Duodenal mucosa (tissue), 2 donors: Measurements from ENCODE around the gene SEZ6L.

Experiments used
- H3K27ac ChIP-seq: one replicate; pipeline ENCODE4 v1.7.0; 2013; ENCODE audit warnings: low read depth, low read length
- H3K27me3 ChIP-seq, 2 donors: one replicate each; pipeline ENCODE4 v1.7.0; 2013; ENCODE audit warnings: low read length in 2 of 2, control low read depth in 1 of 2; ENCODE audit not compliant: insufficient read depth in 2 of 2, control insufficient read depth in 1 of 2
- H3K36me3 ChIP-seq, 2 donors: one replicate each; pipeline ENCODE4 v1.7.0; 2013; ENCODE audit warnings: low read length in 2 of 2, control low read depth in 1 of 2; ENCODE audit not compliant: insufficient read depth in 2 of 2, control insufficient read depth in 1 of 2
- H3K4me1 ChIP-seq, 2 donors: one replicate each; pipeline ENCODE4 v1.7.0; 2013; ENCODE audit warnings: low read length in 2 of 2, control low read depth in 1 of 2; ENCODE audit not compliant: insufficient read depth in 2 of 2, control insufficient read depth in 1 of 2
- H3K4me3 ChIP-seq, 2 donors: one replicate each; pipeline ENCODE4 v1.7.0; 2013; ENCODE audit warnings: low read length in 2 of 2, low read depth in 1 of 2
- H3K9ac ChIP-seq, 2 donors: one replicate each; pipeline ENCODE4 v1.7.0; 2013; ENCODE audit warnings: low read length in 2 of 2, low read depth in 1 of 2
- H3K9me3 ChIP-seq, 2 donors: one replicate each; pipeline ENCODE4 v1.7.0; 2013; ENCODE audit warnings: low read length in 2 of 2, control low read depth in 1 of 2; ENCODE audit not compliant: control insufficient read depth in 1 of 2

SEZ6L gene

GRCh38 chr22:26336773-26337172 is 167.5 kb downstream of the SEZ6L start:
- Histone ChIP-seq H3K9me3 (no peaks in the 10 kb centered on the region), H3K27me3 (peaks cover 0 to 3% of the 10 kb centered on the region in 2 donors), H3K4me3 (no peak overlapping the region), H3K4me1 (no peaks in the 10 kb centered on the region), H3K36me3 (no peaks in the 10 kb centered on the region), H3K9ac (no peak overlapping the region), H3K27ac (no peak overlapping the region)

GRCh38 chr22:26339755-26340154 is 170.5 kb downstream of the SEZ6L start:
- Histone ChIP-seq H3K27ac (no peak overlapping the region), H3K36me3 (no peaks in the 10 kb centered on the region), H3K4me3 (no peak overlapping the region), H3K9me3 (no peaks in the 10 kb centered on the region), H3K9ac (no peak overlapping the region), H3K27me3 (peaks cover 0 to 3% of the 10 kb centered on the region in 2 donors), H3K4me1 (no peaks in the 10 kb centered on the region)

- H3K9ac ChIP-seq = no peak overlapping the region
- H3K27ac ChIP-seq = no peak overlapping the region
- H3K4me1 ChIP-seq = no peaks in the 10 kb centered on the region
- peaks cover 5% of the 10 kb centered on the region in 2 donors for H3K9me3 ChIP-seq
- H3K27me3 ChIP-seq = peaks cover 0 to 2% of the 10 kb centered on the region in 2 donors
- H3K36me3 ChIP-seq = no peaks in the 10 kb centered on the region
- H3K4me3 ChIP-seq = no peak overlapping the region
Observed at GRCh38 chr22:26342745-26343410, 173.6 kb downstream of the SEZ6L start.

- H3K4me3 ChIP-seq = no peak overlapping the region
Observed at GRCh38 chr22:26345496-26345895, 176.2 kb downstream of the SEZ6L start.

GRCh38 chr22:26348810-26349526 is 179.7 kb downstream of the SEZ6L start:
- Histone ChIP-seq H3K9me3 (peaks cover 5% of the 10 kb centered on the region in 2 donors), H3K27ac (no peak overlapping the region), H3K9ac (no peak overlapping the region), H3K27me3 (no peaks in the 10 kb centered on the region), H3K4me1 (no peaks in the 10 kb centered on the region), H3K36me3 (no peaks in the 10 kb centered on the region), H3K4me3 (no peak overlapping the region)

More at GRCh38 chr22:26345496-26345895, 176.2 kb downstream of the SEZ6L start:
- no peaks in the 10 kb centered on the region for H3K4me1 ChIP-seq
- no peak overlapping the region for H3K9ac ChIP-seq
- H3K9me3 ChIP-seq = peaks cover 5% of the 10 kb centered on the region in 2 donors
- H3K27ac ChIP-seq = no peak overlapping the region
- no peaks in the 10 kb centered on the region for H3K36me3 ChIP-seq
- H3K27me3 ChIP-seq = no peaks in the 10 kb centered on the region

- Histone ChIP-seq H3K4me1 (no peaks in the 10 kb centered on the region), H3K9me3 (no peaks in the 10 kb centered on the region), H3K27me3 (no peaks in the 10 kb centered on the region), H3K4me3 (no peak overlapping the region), H3K36me3 (no peaks in the 10 kb centered on the region), H3K27ac (no peak overlapping the region), H3K9ac (no peak overlapping the region)
Observed at GRCh38 chr22:26354707-26355106, 185.4 kb downstream of the SEZ6L start.

- Histone ChIP-seq H3K4me3 (no peak overlapping the region), H3K27ac (no peak overlapping the region), H3K27me3 (peaks cover 0 to 3% of the 10 kb centered on the region in 2 donors), H3K4me1 (peaks cover 4 to 8% of the 10 kb centered on the region in 2 donors), H3K9me3 (no peaks in the 10 kb centered on the region), H3K9ac (no peak overlapping the region), H3K36me3 (no peaks in the 10 kb centered on the region)
Observed at GRCh38 chr22:26357281-26357680, 188.0 kb downstream of the SEZ6L start.

- no peak overlapping the region for H3K27ac ChIP-seq
- no peaks in the 10 kb centered on the region for H3K9me3 ChIP-seq
- no peak overlapping the region for H3K4me3 ChIP-seq
- H3K9ac ChIP-seq = no peak overlapping the region
- H3K27me3 ChIP-seq = peaks cover 2 to 3% of the 10 kb centered on the region in 2 donors
- no peaks in the 10 kb centered on the region for H3K36me3 ChIP-seq
- H3K4me1 ChIP-seq = peaks cover 4 to 8% of the 10 kb centered on the region in 2 donors
Observed at GRCh38 chr22:26357813-26358212, 188.6 kb downstream of the SEZ6L start.

- no peaks in the 10 kb centered on the region for H3K36me3 ChIP-seq
- peaks cover 3 to 5% of the 10 kb centered on the region in 2 donors for H3K27me3 ChIP-seq
- no peaks in the 10 kb centered on the region for H3K9me3 ChIP-seq
- H3K4me1 ChIP-seq = peaks cover 4 to 8% of the 10 kb centered on the region in 2 donors
- H3K27ac ChIP-seq = no peak overlapping the region
- H3K9ac ChIP-seq = no peak overlapping the region
- no peak overlapping the region for H3K4me3 ChIP-seq
Observed at GRCh38 chr22:26359156-26359555, 189.9 kb downstream of the SEZ6L start.

- H3K9me3 ChIP-seq = no peaks in the 10 kb centered on the region
- no peak overlapping the region for H3K27ac ChIP-seq
- no peaks in the 10 kb centered on the region for H3K36me3 ChIP-seq
- peaks cover 4 to 8% of the 10 kb centered on the region in 2 donors for H3K4me1 ChIP-seq
- peak overlapping the region in 1 of 2 donors; percentile 36 for H3K4me3 ChIP-seq
- H3K27me3 ChIP-seq = peaks cover 3 to 5% of the 10 kb centered on the region in 2 donors
- no peak overlapping the region for H3K9ac ChIP-seq
Observed at GRCh38 chr22:26360169-26360885, 191.1 kb downstream of the SEZ6L start.
